NOMO-1 (cell line): ENCODE data around the gene DNAJB4.
"Not testable (repeated sequence)": the region's sequence is repeated elsewhere in the genome, so short reads cannot be mapped to it uniquely, and the experiment has no call there.

Experiments
- DNase-seq, 2 experiments: peaks; one replicate each; lab custom pipeline; 2025; ENCODE audit not compliant: unreplicated experiment in 2 of 2; lab: John Stamatoyannopoulos, UW

The DNAJB4 gene

DNA sequence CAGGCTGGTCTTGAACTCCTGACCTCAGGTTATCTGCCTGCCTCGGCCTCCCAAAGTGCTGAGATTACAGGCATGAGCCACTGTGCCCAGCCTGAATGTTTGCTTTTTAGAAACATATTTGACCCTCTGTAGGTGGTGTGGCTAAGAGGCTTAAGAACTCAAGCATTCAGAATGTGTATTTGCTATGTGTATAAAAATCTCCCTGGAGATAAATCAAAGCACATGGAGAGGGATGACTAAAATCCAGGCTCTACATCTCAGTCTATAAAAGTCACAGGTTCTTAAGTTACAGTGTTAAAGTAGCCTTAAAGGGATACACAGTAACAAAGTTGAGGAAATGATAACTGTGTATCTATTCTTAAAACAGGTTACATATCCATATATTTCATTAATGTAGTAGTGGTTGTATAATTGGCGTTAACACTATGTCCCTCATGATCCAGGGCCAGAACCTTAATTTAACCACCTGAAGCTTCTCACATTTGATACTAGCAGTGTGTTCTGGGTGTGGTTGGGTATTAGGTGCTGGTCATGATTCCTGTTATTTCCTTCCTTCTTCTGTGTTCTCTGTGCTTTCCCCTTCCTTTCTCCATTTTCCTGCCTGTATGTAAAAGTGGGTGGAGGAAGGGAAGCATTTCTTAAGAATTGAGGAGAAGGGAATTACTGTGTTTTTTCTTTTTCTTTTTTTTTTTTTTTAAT is 57.2 kb downstream of the DNAJB4 start:
- DNase-seq = no peak

DNA sequence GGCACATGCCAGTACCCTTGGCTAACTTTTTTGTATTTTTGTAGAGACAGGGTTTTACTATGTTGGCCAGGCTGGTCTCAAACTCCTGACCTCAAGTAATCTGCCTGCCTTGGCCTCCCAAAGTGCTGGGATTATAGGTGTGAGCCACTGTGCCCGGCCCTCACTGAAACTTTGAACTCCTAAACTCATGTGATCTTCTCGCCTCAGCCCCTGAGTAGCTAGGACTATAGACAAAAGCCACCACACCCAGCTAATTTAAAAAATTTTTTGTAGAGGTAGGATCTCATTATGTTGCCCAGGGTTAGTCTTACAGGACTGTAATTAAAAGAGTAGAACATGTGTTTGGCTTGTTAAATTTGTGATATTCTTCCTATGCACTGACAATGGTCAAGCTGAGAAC is 60.1 kb downstream of the DNAJB4 start:
- DNase-seq = not testable (repeated sequence)
